ENCODE measurements around the gene LHFPL6.

LHFPL6 gene

GRCh38 chr13:39506559-39507390, 96.2 kb downstream of the LHFPL6 start:
- no peak for DNase-seq

DNA sequence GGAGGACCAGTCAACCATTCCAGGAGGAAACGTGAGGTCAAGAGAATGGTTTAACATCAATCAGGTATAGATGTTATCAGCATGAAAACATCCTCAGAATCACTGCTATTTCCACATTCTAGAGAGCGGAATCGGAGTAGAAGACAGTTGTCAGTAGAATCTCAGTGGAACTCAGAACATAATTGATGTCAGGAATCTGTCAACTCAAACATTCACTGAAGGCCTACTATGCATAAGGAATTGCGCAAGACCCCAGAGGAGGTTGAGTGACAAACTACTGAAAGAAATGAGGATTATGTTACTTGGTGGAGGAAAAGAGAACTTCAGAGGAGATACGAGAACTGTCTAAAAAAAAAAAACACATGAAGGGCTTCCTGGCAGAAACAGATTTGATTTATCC, 97.8 kb downstream of the LHFPL6 start:
- DNase-seq, result no peak

DNA sequence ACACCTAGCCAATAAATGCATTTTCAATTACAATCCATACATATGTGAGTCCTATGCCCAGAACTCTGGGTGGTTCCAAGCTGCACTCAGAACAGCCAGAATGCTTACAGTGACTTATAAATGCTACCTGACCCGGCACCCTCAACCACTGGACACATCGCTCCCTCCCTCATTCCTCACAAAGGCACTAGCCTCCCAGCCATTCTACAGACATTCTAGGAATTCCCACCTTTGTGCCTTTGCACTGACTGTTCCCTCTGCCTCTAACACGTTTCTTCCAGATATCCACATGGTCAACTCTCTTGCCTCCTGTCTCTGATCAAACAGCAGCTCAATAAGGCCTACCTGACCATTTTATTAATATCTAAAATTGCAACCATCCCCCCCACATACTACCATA, 99.9 kb downstream of the LHFPL6 start:
- DNase-seq, result no peak

GRCh38 chr13:39501702-39502324, 101.2 kb downstream of the LHFPL6 start:
- no peak for DNase-seq

- no peak for DNase-seq
Measured at GRCh38 chr13:39499604-39500003, 103.4 kb downstream of the LHFPL6 start.

DNA sequence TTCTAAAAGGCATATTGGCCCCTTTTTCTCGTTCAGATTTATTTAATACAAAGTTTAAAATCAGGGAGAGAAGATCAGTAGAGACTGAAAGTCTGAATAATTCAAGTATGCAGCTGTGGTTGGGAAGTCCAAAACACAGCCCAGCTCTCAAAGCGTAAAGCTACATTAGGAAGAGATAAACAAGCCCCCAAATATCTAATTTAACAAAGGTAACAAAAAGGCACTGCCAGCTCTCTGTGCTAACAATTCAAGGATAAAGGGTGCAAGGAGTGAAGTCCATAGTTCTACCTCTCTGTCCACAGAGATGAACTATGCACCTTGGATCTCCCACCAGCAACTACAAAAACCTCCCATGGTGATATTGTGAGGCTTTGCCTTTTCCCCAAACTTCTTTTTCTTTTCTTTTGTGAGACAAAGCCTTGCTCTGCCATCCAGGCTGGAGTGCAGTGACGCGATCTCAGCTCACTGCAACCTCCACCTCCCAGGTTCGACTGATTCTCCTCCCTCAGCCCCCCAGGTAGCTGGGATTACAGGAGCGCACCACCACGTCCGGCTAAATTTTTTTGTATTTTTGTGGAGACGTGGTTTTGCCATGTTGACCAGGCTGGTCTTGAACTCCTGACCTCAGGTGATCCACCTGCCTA, 104.4 kb downstream of the LHFPL6 start:
- DNase-seq, result no peak

DNA sequence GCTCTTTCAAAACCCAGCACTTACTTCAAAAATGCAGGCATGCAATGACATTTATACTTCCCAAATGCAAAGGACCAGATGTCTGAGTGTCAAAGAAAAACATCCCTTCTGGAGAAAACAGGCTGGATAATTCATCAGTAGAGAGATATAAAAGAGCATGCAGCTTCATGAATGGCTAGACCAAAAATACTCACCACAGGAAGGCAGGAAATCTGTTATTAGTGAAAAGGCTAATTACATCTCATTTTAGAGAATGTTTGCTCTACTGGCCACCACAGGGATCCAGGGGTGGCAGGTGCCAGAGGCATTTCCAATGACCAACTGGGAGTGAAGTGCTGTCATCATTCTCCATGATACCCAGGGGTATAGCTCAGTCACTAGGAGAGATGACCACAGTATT, 106.5 kb downstream of the LHFPL6 start:
- no peak for DNase-seq

DNA sequence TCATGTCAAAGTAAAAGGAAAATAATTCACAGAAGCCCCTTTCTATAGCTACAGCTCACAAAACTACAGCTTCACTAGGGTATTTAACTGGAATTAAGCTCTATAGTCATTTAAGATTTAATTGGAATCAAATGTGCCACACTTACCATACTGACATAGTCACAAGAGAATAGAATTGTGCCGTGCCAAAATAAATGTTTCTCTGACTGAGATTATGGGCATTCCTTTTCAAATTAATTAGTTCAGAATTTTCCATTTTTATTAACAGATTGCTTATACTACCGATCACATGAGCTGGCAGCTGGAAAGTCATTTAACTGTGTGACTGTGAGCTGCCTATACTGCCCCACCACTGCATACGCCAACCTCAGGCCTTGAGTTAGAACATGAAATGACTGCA, 108.4 kb downstream of the LHFPL6 start:
- DNase-seq, result no peak

DNA sequence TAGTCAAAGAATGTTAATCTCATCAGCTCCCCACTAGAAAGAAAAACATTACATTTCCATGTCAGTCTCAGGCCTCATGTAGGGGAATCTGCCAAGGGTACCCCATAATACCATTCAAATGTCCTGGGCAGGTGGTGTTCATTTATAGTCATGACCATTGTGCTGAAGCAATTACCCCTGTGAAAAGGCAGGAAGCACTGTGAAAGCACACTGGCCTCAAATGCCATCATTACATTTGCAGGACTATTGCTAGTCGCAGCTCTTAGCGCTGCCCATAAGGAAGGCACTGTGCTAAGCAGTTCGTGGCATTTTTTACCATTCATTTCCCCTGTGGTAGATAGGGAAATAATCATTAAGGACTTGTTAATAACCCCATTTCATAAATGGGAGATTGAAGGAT, 109.0 kb downstream of the LHFPL6 start:
- no peak for DNase-seq

- DNase-seq, result no peak
Measured at GRCh38 chr13:39490136-39490535, 112.9 kb downstream of the LHFPL6 start.

DNA sequence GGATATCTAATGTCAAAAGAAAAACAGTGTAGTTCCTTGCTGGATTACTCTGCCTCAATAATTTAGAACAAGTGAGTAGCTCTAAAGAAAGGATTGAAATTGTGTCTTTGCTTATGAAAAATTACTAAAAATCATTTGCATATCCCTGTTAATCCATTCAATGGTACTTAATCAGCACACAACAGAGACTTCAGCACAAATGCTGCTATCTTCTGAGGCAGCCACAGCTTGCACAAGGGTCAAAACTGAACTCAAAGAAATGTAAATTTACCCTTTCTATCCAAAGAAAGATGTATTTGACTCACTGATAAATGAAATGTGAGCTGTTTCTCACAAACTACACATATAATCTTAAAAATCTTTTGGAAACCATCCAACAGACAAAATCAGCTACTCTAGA, 116.2 kb downstream of the LHFPL6 start:
- no peak for DNase-seq

GRCh38 chr13:39485314-39485700, 117.7 kb downstream of the LHFPL6 start:
- DNase-seq, result no peak

GRCh38 chr13:39484506-39485313, 118.3 kb downstream of the LHFPL6 start:
- DNase-seq, result no peak

GRCh38 chr13:39483326-39483725, 119.7 kb downstream of the LHFPL6 start:
- DNase-seq, result no peak

GRCh38 chr13:39481491-39481890, 121.5 kb downstream of the LHFPL6 start:
- DNase-seq, result no peak

GRCh38 chr13:39474600-39474999, 128.4 kb downstream of the LHFPL6 start:
- no peak for DNase-seq

- DNase-seq, result no peak
Measured at GRCh38 chr13:39469676-39470075, 133.3 kb downstream of the LHFPL6 start.

DNA sequence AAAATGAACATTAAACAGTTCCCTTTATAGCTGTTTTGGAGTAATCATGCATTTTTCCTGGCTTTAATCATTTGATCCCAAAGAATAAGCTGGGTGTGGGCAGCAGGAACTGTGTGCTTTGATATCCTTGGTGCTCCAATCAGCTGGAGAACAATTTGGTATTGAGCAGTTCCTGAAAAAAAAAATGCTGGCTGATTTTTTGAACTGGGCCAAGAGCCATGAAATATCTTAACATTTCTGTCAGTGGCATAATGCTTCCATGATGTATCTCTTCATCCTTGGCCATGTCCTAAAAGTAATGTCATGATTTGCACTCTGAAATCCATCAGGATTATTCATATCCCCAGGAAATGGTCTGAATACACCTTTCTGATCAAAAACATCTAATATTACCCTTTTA, 134.7 kb downstream of the LHFPL6 start:
- no peak for DNase-seq

- DNase-seq, result no peak
Measured at GRCh38 chr13:39463611-39464010, 139.4 kb downstream of the LHFPL6 start.

- no peak for DNase-seq
Measured at GRCh38 chr13:39462906-39463305, 140.1 kb downstream of the LHFPL6 start.

GRCh38 chr13:39462428-39462827, 140.6 kb downstream of the LHFPL6 start:
- no peak for DNase-seq

DNA sequence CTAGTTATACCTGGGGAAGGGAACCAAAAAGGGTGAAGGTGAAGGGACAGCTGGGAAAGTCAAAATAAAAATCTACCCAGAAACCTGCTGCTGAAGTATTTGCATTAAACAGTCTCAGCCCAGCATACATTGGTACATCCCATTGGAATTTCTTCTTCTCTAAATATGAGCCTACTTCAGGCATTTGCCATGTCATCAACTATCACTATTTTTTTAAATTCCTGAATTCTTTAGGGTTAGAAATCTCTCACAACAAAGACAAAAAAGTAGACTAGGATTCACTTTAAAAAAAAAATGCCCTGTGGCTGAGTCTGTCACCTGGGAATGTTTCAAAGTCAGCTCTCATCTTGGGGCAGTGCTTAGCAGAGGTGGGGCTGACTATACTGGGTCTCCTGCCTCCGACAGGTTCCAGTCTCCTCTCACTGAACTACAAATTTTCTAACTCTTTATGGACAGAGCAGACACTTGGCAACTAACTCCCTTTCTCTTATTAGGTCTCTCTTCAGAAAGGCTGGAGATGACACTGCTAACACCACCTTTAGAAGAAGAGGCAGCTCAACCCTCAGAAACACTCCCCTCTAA, 141.2 kb downstream of the LHFPL6 start:
- DNase-seq, result no peak

DNA sequence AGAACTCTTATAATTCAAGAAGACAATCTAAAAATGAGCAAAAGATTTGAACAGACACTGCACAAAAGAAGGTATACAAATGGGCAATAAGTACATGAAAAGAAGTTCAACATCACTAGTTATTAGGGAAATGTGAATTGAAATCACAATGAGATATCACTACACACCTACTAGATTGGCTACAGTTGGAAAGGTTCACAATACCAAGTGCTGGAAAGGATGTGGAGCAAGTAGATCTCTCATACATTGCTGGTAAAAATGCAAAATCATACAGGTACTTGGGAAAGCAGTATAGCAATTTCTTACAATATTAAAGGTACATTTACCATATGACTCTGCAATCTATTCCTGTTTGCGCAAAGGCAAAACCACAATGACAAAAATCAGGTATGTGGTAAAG, 145.7 kb downstream of the LHFPL6 start:
- DNase-seq, result no peak
